EH (cell line): ENCODE measurements around the gene MTF1.

Source experiments
- DNase-seq: peaks from one replicate; pipeline ENCODE4 v3.0.0-alpha.2; 2015; ENCODE audit warnings: low read depth

Gene MTF1

GRCh38 chr1:37867784-37868183, 8.4 kb upstream of the MTF1 start:
- no peak for DNase-seq

DNA sequence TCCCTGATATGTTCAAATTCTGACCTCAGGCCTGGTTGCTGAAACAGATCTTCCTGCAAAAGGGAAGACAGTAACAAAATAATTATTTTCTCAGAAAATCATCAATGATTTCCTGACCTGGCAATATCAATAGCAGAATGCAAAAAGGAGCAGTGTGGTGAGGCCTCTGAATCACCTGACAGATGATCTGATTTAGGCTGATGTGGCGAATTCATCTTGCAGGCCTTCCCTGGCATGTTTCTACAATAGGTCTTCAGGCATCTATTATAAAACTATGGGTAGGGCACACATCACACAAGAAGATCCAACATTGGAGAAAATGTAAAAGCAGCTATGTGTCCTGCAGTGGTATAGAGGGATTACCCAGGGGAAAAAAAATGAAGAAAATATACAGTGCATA, 7.1 kb upstream of the MTF1 start:
- DNase-seq = no peak

GRCh38 chr1:37865348-37866120, 6.1 kb upstream of the MTF1 start:
- DNase-seq = peak; percentile 33

DNA sequence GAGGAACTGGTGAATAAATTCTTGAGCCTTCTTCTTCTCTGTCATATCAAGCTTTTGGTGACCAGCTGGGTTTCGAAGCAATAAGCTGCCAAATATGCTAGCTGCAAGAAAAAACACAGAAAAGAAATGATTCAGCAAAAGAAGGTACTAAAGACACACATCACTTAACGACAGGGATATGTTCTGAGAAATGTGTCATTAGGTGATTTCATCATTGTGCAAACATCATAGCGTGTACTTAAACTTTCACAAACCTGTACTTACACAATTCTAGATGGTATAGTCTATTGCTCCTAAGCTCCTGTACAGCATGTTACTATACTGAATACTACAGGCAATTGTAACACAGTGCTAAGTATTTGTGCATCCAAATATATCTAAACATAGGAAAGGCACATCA, 2.9 kb upstream of the MTF1 start:
- no peak for DNase-seq

GRCh38 chr1:37861151-37861550, 1.8 kb upstream of the MTF1 start:
- DNase-seq = peak; percentile 19

GRCh38 chr1:37860346-37860666, 914 bp upstream of the MTF1 start:
- no peak for DNase-seq

DNA sequence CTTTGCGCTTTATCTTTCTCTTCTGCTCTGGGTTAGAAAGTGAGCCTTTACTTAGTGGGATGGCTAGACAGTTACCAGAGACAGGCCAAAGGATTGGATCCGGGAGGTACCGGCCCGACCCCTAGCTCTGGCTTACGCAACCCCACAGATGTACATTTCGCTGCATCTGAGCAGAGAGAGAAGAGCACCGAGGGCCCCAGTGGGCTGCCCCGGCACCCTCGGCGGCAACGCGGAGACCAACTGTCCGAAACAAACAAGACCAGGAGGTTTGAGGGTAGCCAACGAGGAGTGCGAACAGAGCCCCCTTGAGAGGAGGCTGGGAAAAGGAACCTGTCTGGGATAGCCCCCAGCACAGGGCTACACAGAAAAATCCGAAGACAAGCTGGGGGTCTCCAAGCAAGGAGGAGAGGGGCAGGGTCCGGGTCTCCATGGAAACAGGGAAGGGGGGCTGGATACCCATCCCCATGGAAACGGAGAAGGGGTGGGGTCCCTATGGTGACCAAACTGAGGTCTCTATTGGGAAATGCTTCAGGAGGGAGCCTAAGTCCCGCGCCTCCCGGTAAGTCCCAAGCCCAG, 373 bp downstream of the MTF1 start:
- DNase-seq = peak; percentile 38

DNA sequence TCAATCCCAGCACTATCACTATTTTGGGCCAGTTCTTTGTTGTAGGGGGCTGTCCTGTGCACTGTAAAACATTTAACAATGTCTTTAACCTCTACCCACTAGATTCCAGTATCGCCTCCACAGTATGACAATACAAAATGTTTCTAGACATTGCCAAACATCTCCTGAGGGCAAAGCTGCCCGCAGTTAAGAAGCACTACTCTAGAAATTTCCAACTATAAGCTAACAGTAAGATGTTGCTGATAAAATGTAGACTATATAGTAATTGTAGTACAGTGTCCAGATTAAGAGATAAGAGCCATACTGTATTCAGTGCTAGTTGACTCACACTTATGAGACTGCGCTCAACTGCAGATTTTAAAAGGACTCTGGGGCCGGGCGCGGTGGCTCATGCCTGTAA, 5.0 kb downstream of the MTF1 start:
- DNase-seq = no peak

DNA sequence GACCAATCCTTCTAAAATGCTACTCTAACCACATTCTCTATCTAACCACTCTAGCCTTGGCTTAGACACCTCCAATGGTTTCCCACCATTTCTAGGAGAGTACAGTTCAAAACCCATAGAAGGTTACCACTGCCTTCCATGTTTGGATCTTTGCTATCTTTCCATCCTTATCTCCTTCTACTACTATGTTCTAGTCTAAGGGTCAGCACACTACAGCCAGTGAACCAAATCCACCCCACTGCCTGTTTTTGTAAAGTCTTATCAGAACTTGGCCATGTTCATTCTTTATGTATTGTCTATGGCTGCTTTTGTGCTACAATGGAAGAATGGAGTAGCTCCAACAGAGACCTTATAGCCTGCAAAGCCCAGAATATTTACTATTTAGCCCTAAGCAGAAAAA, 6.2 kb downstream of the MTF1 start:
- DNase-seq = no peak

DNA sequence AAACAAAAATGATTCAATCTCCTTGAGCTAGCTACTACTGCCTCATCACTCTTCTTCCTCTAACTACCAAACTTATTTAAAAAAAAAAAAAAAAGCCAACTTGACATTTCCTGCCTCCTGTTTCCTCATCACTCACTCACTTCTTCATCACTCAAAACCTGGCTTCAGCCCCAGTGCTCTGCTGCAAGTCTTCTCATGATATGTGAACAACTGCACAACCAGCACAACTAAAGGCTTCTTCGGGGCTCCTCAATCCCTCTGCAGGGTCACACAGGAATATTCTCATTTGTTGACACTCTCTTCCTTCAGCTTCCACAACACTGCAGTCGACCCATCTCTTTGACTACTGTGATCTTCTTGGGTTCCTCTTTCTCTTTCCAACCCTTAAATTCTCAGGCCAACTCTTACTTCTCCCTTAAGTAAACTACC, 7.6 kb downstream of the MTF1 start:
- peak; percentile 11 for DNase-seq

- no peak for DNase-seq
Measured at GRCh38 chr1:37851262-37851661, 8.1 kb downstream of the MTF1 start.

GRCh38 chr1:37850352-37850955, 8.9 kb downstream of the MTF1 start:
- DNase-seq = no peak

DNA sequence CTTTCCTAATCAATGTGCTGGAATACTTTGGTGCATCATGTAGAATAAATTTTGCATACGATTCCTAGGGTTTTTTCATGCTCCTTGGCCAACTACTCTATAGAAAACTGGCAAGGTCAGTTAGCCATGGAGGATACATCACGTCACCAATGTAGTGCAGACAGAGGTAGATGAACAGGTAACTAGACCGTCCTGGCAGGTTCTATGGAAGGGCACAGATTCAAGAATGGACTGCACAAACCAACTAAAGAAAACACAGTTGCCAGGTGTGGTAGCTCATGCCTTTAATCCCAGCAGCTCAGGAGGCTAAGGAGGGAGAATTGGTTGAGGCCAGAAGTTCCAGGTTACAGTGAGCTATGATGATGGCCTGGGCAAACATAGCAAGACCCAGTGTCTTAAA, 9.9 kb downstream of the MTF1 start:
- no peak for DNase-seq

- no peak for DNase-seq
Measured at GRCh38 chr1:37846647-37847339, 12.6 kb downstream of the MTF1 start.

DNA sequence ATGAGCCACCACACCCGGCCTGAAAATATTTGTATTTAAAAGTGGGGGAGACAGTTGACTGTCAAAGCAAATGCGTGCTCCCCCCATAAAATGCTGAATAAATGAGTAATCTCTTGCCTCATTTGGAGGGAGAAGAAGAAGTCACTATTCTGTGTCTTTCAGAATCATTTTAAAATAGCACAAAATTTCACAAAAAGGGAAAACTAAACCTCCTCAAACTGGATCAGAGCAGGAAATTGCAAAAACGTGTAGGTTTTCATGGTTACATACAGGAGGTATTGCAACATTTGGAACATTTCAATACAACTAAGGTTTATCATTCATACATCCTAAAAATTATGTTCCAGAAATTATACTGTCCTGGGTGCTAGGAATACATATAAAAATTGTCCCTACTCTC, 13.6 kb downstream of the MTF1 start:
- no peak for DNase-seq

DNA sequence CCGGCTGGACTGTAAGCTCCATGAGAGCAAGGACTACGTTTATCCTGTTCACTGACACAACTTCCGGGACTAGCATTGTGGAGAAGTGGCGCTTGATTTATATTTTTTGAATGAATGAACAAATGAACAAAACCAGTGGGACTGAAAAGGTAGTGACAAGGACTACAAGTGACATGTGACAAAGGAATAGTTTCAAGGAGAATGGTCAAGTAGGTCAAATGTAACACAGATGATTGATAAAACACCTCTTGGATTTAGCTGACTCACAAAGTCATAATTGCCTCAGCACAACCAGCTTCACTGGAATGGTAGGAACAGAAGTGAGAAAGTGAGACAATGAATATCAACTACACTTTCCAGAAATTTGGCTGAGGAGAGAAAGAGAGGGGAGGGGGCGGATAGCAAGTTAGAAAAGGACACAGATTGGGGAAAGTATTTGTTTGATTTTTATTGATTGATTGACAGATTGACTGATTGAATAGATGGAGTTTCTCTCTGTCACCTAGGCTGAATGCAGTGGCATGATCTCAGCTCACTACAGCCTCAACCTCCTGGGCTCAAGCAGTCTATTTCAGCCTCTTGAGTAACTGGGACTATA, 14.2 kb downstream of the MTF1 start:
- DNase-seq = no peak

GRCh38 chr1:37844536-37844935, 14.9 kb downstream of the MTF1 start:
- DNase-seq = no peak

GRCh38 chr1:37841652-37842051, 17.7 kb downstream of the MTF1 start:
- no peak for DNase-seq

- no peak for DNase-seq
Measured at GRCh38 chr1:37840711-37841110, 18.7 kb downstream of the MTF1 start.

- DNase-seq = no peak
Measured at GRCh38 chr1:37839676-37840075, 19.7 kb downstream of the MTF1 start.

DNA sequence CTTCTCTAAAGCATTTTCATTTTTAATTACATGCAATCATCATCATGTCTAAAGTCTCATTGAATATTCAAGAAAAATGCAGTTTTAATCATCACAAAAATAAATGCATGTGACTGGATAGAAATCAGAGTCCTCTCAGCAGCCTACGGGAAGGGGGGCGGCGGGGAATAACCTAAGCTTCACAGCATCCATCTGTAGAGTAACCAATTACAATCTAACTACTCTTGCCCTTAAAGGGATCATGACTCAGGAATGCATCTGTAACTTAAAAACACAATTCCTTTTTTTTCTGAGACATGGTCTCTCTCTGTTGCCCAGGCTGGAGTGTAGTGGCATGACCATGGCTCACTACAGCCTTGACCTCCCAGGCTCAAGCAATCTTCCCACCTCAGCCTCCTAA, 22.6 kb downstream of the MTF1 start:
- DNase-seq = no peak

DNA sequence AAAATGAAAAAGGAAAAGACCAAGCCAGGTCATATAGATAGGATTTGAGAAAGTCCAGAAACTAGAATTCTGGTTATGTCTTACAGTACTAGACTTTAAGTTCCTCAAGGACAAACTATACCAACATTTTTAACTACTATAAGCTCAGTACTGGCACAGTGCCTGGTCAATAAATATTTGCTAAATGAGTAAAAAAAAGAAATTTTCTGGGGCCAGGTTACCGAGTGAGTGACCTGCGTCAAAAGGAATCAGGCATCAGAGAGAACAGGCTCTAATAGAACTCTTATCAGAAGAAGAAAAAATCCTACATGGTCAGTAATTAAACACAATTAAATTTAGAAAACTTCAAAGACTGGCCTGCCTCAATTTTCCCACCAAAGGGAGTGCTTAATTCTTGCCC, 27.6 kb downstream of the MTF1 start:
- DNase-seq = peak; percentile 13

- DNase-seq = no peak
Measured at GRCh38 chr1:37831109-37831508, 28.3 kb downstream of the MTF1 start.
